Subcutaneous adipose tissue (tissue), 4 donors: Measurements from ENCODE around the gene NCKAP5L. TPM values are rescaled to one million over a fixed set of nuclear protein-coding genes. Genes with fewer than 3 reads are reported as not detected.

Source experiments
- total RNA-seq, 4 donors: library from RNA; depleted of rRNA; stranded (reverse); fragments of >200 nt; gene quantifications; one replicate each; pipeline ENCODE4 v1.1.0, GENCODE V29; 2016
- TF ChIP-seq, protein P1 (sequence below): fragments of 450-650 bp; IDR thresholded peaks from one replicate; pipeline ENCODE4 v1.5.1; 2016; ENCODE audit warnings: low read depth, mild to moderate bottlenecking, control low read depth, antibody characterized with exemption, moderate library complexity

NCKAP5L gene, protein sequence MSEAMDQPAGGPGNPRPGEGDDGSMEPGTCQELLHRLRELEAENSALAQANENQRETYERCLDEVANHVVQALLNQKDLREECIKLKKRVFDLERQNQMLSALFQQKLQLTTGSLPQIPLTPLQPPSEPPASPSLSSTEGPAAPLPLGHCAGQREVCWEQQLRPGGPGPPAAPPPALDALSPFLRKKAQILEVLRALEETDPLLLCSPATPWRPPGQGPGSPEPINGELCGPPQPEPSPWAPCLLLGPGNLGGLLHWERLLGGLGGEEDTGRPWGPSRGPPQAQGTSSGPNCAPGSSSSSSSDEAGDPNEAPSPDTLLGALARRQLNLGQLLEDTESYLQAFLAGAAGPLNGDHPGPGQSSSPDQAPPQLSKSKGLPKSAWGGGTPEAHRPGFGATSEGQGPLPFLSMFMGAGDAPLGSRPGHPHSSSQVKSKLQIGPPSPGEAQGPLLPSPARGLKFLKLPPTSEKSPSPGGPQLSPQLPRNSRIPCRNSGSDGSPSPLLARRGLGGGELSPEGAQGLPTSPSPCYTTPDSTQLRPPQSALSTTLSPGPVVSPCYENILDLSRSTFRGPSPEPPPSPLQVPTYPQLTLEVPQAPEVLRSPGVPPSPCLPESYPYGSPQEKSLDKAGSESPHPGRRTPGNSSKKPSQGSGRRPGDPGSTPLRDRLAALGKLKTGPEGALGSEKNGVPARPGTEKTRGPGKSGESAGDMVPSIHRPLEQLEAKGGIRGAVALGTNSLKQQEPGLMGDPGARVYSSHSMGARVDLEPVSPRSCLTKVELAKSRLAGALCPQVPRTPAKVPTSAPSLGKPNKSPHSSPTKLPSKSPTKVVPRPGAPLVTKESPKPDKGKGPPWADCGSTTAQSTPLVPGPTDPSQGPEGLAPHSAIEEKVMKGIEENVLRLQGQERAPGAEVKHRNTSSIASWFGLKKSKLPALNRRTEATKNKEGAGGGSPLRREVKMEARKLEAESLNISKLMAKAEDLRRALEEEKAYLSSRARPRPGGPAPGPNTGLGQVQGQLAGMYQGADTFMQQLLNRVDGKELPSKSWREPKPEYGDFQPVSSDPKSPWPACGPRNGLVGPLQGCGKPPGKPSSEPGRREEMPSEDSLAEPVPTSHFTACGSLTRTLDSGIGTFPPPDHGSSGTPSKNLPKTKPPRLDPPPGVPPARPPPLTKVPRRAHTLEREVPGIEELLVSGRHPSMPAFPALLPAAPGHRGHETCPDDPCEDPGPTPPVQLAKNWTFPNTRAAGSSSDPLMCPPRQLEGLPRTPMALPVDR (N-terminal part only)
- total RNA-seq, result 10 to 100 TPM in 3 of 4 donors, 1 to 10 TPM in 1; 9.1 to 23.9 (median 13.0) TPM

DNA sequence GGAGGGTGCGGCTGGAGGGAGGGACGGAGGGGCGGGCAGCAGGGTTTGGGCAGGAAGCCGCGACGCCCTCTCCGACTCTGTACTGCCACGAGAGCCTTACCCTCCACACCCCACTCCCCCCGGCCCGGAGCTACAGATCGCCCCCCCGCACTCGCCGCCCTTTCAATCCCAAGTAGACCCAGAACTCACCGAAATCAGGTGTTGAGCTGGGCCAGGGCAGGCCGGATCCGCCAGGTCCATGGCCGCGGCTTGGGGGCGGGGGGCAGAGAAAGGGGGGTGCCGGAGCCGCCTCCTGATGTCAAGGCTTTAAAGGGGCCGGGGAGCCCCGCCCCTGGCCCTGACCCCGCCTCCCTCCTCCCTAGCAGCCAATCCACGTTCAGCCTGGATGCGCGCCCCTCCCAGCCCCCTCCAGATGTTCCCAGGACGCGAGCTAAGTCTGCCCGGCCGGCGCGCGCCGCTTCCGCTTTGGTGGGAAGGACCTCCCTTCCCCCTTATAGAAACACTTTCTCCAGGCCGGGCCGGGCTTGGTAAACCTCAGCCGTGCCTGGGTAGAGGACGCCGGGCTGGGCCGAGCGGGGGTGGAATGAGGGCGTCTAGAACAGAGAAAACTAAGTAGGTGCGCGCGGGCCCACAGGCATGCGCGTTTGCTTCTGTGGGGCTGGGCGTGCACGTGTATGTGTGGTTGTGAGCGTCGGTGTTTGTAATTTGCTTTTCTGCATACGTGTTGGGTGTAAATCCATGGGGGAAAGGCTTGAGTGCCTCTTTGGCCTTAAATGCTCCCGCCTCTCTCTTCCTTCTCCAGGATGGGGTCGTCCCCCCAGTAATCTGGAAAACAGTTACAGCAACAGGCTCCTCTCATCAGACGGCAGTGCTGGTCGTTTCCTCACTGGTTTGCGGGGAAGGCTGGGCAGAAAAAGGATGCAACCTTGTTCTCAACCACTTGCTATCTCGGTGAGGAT lies at the start of gene NCKAP5L:
NCKAP5L (minus strand) TSS at position 281 of the 959 bp plus-strand sequence. CDS start 24,369 bp downstream, outside the sequence.
- TF ChIP-seq, protein P1, sequence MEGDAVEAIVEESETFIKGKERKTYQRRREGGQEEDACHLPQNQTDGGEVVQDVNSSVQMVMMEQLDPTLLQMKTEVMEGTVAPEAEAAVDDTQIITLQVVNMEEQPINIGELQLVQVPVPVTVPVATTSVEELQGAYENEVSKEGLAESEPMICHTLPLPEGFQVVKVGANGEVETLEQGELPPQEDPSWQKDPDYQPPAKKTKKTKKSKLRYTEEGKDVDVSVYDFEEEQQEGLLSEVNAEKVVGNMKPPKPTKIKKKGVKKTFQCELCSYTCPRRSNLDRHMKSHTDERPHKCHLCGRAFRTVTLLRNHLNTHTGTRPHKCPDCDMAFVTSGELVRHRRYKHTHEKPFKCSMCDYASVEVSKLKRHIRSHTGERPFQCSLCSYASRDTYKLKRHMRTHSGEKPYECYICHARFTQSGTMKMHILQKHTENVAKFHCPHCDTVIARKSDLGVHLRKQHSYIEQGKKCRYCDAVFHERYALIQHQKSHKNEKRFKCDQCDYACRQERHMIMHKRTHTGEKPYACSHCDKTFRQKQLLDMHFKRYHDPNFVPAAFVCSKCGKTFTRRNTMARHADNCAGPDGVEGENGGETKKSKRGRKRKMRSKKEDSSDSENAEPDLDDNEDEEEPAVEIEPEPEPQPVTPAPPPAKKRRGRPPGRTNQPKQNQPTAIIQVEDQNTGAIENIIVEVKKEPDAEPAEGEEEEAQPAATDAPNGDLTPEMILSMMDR, result no peak

GRCh38 chr12:49877066-49877465 lies 48.9 kb upstream of the NCKAP5L start:
- TF ChIP-seq, protein P1, result no peak

DNA sequence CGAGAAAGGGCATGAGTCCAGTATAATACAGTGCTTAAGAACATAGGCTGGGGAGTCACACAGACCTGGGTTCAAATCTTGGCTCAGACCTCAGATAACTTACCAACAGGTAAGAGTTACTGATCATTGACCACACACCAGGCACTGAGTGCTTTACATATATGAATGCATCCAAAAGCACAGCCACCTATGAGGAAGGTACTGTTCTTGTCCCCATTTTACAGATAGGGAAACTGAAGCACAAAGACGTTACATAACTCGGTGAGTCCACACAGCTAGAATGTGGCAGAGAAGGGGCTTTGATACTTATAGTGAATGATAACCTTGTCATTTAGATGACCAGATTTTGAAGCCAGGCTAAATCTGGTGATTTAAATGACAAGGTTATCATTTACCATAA lies 47.9 kb upstream of the NCKAP5L start:
- TF ChIP-seq, protein P1, result no peak

GRCh38 chr12:49875115-49875720 lies 47.0 kb upstream of the NCKAP5L start:
- TF ChIP-seq, protein P1, result no peak

- TF ChIP-seq, protein P1, result no peak
These were observed 46.1 kb upstream of the NCKAP5L start for GRCh38 chr12:49874142-49874897.
